ENCODE measurements around the gene RSU1. TPM values are rescaled to one million over a fixed set of nuclear protein-coding genes. Genes with fewer than 3 reads are reported as not detected.

The RSU1 gene
- total and polyA plus RNA-seq, 12 donors, result 25.5 to 74.2 (median 48.3) TPM

GRCh38 chr10:16787361-16787791, 29.8 kb downstream of the RSU1 start:
- WGBS, 2 donors, result 96 to 97% methylated on average over 12 of the region's 12 CpGs
- no peaks in the 10 kb centered on the region for H3K9me3 ChIP-seq
- peaks cover 0 to 16% (median 0%) of the 10 kb centered on the region in 9 donors for H3K4me1 ChIP-seq
- peaks cover 0 to 3% (median 0%) of the 10 kb centered on the region in 9 donors for H3K36me3 ChIP-seq
- no peak for ATAC-seq
- no peak for TF ChIP-seq CTCF (IDR thresholded peaks at IDR 0.05)
- no peak for DNase-seq
- no peak overlapping the region for H3K4me3 ChIP-seq
- H3K27ac ChIP-seq, result peak overlapping the region in 1 of 10 donors; percentile 1
- no peaks in the 10 kb centered on the region for H3K27me3 ChIP-seq
- intact Hi-C loops (cut with DNase I), result no loop called here

- DNase-seq (no peak), ATAC-seq (no peak)
- Histone ChIP-seq H3K27me3 (no peaks in the 10 kb centered on the region), H3K27ac (no peak overlapping the region), H3K36me3 (peaks cover 0 to 23% (median 0%) of the 10 kb centered on the region in 9 donors), H3K9me3 (no peaks in the 10 kb centered on the region), H3K4me1 (peaks cover 0 to 31% (median 21%) of the 10 kb centered on the region in 9 donors), H3K4me3 (no peak overlapping the region)
- WGBS, 2 donors, result 73 to 77% methylated on average over 7 of the region's 7 CpGs
- TF ChIP-seq CTCF (IDR thresholded peaks at IDR 0.05), result no peak
- intact Hi-C loops (cut with DNase I), result no loop called here
Observed at GRCh38 chr10:16780338-16780880, 36.8 kb downstream of the RSU1 start.

DNA sequence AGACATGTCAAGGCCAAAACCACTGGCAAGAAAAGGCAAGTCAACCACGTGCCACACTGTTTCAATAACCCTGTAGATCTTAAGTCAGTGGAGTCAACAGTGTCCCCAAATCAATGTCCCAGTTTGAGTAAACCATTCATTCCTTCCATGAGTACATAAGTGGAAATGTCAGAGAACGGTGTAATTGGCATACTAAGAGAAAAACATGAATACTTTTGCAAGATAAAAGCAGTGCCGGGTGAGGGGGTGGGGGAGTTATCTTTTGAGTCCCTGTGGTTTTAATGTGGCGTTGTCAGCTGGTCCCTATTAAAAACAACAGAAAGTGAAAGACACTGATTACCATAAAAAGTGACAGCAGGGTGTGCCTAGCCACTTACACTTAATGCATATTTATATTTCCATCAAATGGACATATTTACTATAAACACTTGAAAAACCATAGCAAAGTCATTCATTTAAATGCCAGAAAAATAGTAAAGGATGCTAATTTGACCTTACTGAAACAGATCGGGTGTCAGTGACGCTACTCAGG, 37.8 kb downstream of the RSU1 start:
- Histone ChIP-seq H3K4me1 (peaks cover 0 to 31% (median 21%) of the 10 kb centered on the region in 9 donors), H3K27me3 (no peaks in the 10 kb centered on the region), H3K4me3 (no peak overlapping the region), H3K9me3 (no peaks in the 10 kb centered on the region), H3K27ac (no peak overlapping the region), H3K36me3 (peaks cover 0 to 23% (median 0%) of the 10 kb centered on the region in 9 donors)
- ATAC-seq, result no peak
- WGBS, 2 donors, result 53 to 60% methylated on average over 6 of the region's 6 CpGs
- TF ChIP-seq CTCF (IDR thresholded peaks at IDR 0.05), result no peak
- intact Hi-C loops (cut with DNase I), result loop anchor here in 9 of 10 donors (5.0 to 10.0 kb wide), 4 partner anchors 662 to 877 kb away; no protein-coding TSS in a partner anchor
- DNase-seq, result no peak

DNA sequence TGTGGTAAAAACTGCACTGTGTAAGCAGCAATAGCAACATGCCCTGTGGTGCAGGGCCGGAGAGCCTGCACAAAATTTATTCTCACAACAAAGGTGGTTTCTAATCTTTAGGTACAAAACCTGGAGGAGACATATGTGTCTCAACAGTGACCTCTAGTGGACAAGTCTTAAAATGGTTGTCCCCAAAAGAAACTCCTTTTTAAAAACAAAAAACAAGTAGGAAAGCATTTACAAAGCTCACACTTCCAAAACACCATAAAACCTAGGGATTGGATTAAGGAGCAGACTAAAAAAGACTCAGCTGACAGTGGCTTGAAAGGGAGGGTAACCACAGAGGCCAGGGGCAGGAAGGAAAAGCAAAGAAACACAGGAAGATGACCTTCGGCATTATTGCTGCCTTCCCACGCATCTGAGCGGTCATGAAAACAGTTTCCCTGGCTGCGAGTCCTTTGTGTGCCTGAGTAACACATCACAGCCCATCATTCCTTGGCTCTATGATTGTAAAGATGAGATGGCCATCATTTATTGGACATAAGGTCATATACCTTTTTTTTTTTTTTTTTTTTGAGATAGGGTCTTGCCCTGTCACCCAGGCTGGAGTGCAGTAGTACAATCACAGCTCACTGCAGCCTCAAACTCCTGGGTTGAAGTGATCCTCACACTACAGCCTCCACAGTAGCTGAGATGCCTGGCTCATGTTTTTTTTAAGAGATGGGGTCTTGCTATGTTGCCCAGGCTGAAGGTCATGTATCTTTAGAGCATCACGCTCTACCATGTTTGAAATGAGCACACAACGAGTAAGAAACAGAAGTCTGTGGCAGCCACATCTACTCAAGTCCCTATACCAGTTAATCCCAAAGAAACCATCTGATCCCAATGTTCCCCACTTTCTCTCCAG, 39.5 kb downstream of the RSU1 start:
- no peaks in the 10 kb centered on the region for H3K27me3 ChIP-seq
- peak overlapping the region in 1 of 10 donors; percentile 5 for H3K4me3 ChIP-seq
- DNase-seq (peak in 1 of 2 donors; percentile 69), ATAC-seq (peak; percentile 78 to 94 (median 88))
- H3K9me3 ChIP-seq, result no peaks in the 10 kb centered on the region
- 47 to 65% methylated on average over 7 of the region's 7 CpGs for WGBS, 2 donors
- peak overlapping the region in 8 of 10 donors; percentile 23 to 66 (median 32) for H3K27ac ChIP-seq
- H3K4me1 ChIP-seq, result peaks cover 0 to 39% (median 25%) of the 10 kb centered on the region in 9 donors
- intact Hi-C loops (cut with DNase I), result loop anchor here in 9 of 10 donors (5.0 to 10.0 kb wide), 4 partner anchors 660 to 875 kb away; no protein-coding TSS in a partner anchor
- TF ChIP-seq CTCF (IDR thresholded peaks at IDR 0.05), result peak; percentile 60 to 86 (median 82)
- H3K36me3 ChIP-seq, result peaks cover 0 to 23% (median 0%) of the 10 kb centered on the region in 9 donors
